ENCODE results near the gene LTBP3.

The LTBP3 gene

GRCh38 chr11:65593518-65594414 lies 35.6 kb upstream of the LTBP3 start:
- Histone ChIP-seq H3K4me3 (ENCODE audit: low read length in 2 of 2) (no peak overlapping the region), H3K9ac (ENCODE audit: low read length in 2 of 2) (peak overlapping the region in 1 of 2 donors; percentile 6), H3K27ac (ENCODE audit: low read length) (no peak overlapping the region), H3K9me3 (ENCODE audit: control insufficient read depth in 2 of 2, low read length in 2 of 2) (no peaks in the 10 kb centered on the region), H3K27me3 (ENCODE audit: control insufficient read depth in 1 of 2, insufficient read depth in 2 of 2, low read length in 2 of 2) (no peaks in the 10 kb centered on the region), H3K36me3 (ENCODE audit: control insufficient read depth in 2 of 2, insufficient read depth in 2 of 2, low read length in 2 of 2) (peaks cover 28 to 33% of the 10 kb centered on the region in 2 donors), H3K4me1 (ENCODE audit: control insufficient read depth, insufficient read depth, low read length) (peaks cover 43% of the 10 kb centered on the region)

GRCh38 chr11:65592858-65593517 lies 34.8 kb upstream of the LTBP3 start:
- H3K27ac ChIP-seq (ENCODE audit: low read length), result no peak overlapping the region

GRCh38 chr11:65591939-65592857 lies 34.0 kb upstream of the LTBP3 start:
- Histone ChIP-seq H3K4me1 (ENCODE audit: control insufficient read depth, insufficient read depth, low read length) (peaks cover 59% of the 10 kb centered on the region), H3K36me3 (ENCODE audit: control insufficient read depth in 2 of 2, insufficient read depth in 2 of 2, low read length in 2 of 2) (peaks cover 18 to 23% of the 10 kb centered on the region in 2 donors), H3K27me3 (ENCODE audit: control insufficient read depth in 1 of 2, insufficient read depth in 2 of 2, low read length in 2 of 2) (no peaks in the 10 kb centered on the region), H3K4me3 (ENCODE audit: low read length in 2 of 2) (no peak overlapping the region), H3K9ac (ENCODE audit: low read length in 2 of 2) (no peak overlapping the region), H3K9me3 (ENCODE audit: control insufficient read depth in 2 of 2, low read length in 2 of 2) (no peaks in the 10 kb centered on the region), H3K27ac (ENCODE audit: low read length) (no peak overlapping the region)

More at GRCh38 chr11:65592858-65593517, 34.8 kb upstream of the LTBP3 start:
- no peaks in the 10 kb centered on the region for H3K27me3 ChIP-seq (ENCODE audit: control insufficient read depth in 1 of 2, insufficient read depth in 2 of 2, low read length in 2 of 2)
- H3K4me1 ChIP-seq (ENCODE audit: control insufficient read depth, insufficient read depth, low read length), result peaks cover 51% of the 10 kb centered on the region
- no peak overlapping the region for H3K9ac ChIP-seq (ENCODE audit: low read length in 2 of 2)
- H3K4me3 ChIP-seq (ENCODE audit: low read length in 2 of 2), result no peak overlapping the region
- peaks cover 20 to 25% of the 10 kb centered on the region in 2 donors for H3K36me3 ChIP-seq (ENCODE audit: control insufficient read depth in 2 of 2, insufficient read depth in 2 of 2, low read length in 2 of 2)
- H3K9me3 ChIP-seq (ENCODE audit: control insufficient read depth in 2 of 2, low read length in 2 of 2), result no peaks in the 10 kb centered on the region

- H3K36me3 ChIP-seq (ENCODE audit: control insufficient read depth in 2 of 2, insufficient read depth in 2 of 2, low read length in 2 of 2), result peaks cover 22 to 33% of the 10 kb centered on the region in 2 donors
- peak overlapping the region; percentile 37 for H3K27ac ChIP-seq (ENCODE audit: low read length)
- peaks cover 72% of the 10 kb centered on the region for H3K4me1 ChIP-seq (ENCODE audit: control insufficient read depth, insufficient read depth, low read length)
- H3K9ac ChIP-seq (ENCODE audit: low read length in 2 of 2), result no peak overlapping the region
- no peaks in the 10 kb centered on the region for H3K27me3 ChIP-seq (ENCODE audit: control insufficient read depth in 1 of 2, insufficient read depth in 2 of 2, low read length in 2 of 2)
- H3K4me3 ChIP-seq (ENCODE audit: low read length in 2 of 2), result no peak overlapping the region
- H3K9me3 ChIP-seq (ENCODE audit: control insufficient read depth in 2 of 2, low read length in 2 of 2), result no peaks in the 10 kb centered on the region
Observed at GRCh38 chr11:65590240-65590738, 32.1 kb upstream of the LTBP3 start.

- Histone ChIP-seq H3K4me1 (ENCODE audit: control insufficient read depth, insufficient read depth, low read length) (peaks cover 73% of the 10 kb centered on the region), H3K4me3 (ENCODE audit: low read length in 2 of 2) (no peak overlapping the region), H3K27me3 (ENCODE audit: control insufficient read depth in 1 of 2, insufficient read depth in 2 of 2, low read length in 2 of 2) (no peaks in the 10 kb centered on the region), H3K27ac (ENCODE audit: low read length) (peak overlapping the region; percentile 37), H3K9ac (ENCODE audit: low read length in 2 of 2) (no peak overlapping the region), H3K36me3 (ENCODE audit: control insufficient read depth in 2 of 2, insufficient read depth in 2 of 2, low read length in 2 of 2) (peaks cover 22 to 35% of the 10 kb centered on the region in 2 donors), H3K9me3 (ENCODE audit: control insufficient read depth in 2 of 2, low read length in 2 of 2) (no peaks in the 10 kb centered on the region)
Observed at GRCh38 chr11:65589444-65590239, 31.5 kb upstream of the LTBP3 start.

GRCh38 chr11:65588199-65589054 lies 30.3 kb upstream of the LTBP3 start:
- peak overlapping the region; percentile 76 for H3K27ac ChIP-seq (ENCODE audit: low read length)
- H3K9ac ChIP-seq (ENCODE audit: low read length in 2 of 2), result peak overlapping the region in 1 of 2 donors; percentile 5
- no peaks in the 10 kb centered on the region for H3K27me3 ChIP-seq (ENCODE audit: control insufficient read depth in 1 of 2, insufficient read depth in 2 of 2, low read length in 2 of 2)
- H3K4me1 ChIP-seq (ENCODE audit: control insufficient read depth, insufficient read depth, low read length), result peaks cover 72% of the 10 kb centered on the region
- H3K4me3 ChIP-seq (ENCODE audit: low read length in 2 of 2), result peak overlapping the region in 1 of 2 donors; percentile 15
- no peaks in the 10 kb centered on the region for H3K9me3 ChIP-seq (ENCODE audit: control insufficient read depth in 2 of 2, low read length in 2 of 2)
- H3K36me3 ChIP-seq (ENCODE audit: control insufficient read depth in 2 of 2, insufficient read depth in 2 of 2, low read length in 2 of 2), result peaks cover 29 to 36% of the 10 kb centered on the region in 2 donors

GRCh38 chr11:65586676-65587075 lies 28.5 kb upstream of the LTBP3 start:
- Histone ChIP-seq H3K4me1 (ENCODE audit: control insufficient read depth, insufficient read depth, low read length) (peaks cover 63% of the 10 kb centered on the region), H3K9me3 (ENCODE audit: control insufficient read depth in 2 of 2, low read length in 2 of 2) (no peaks in the 10 kb centered on the region), H3K27ac (ENCODE audit: low read length) (peak overlapping the region; percentile 76), H3K4me3 (ENCODE audit: low read length in 2 of 2) (peak overlapping the region in 1 of 2 donors; percentile 8), H3K36me3 (ENCODE audit: control insufficient read depth in 2 of 2, insufficient read depth in 2 of 2, low read length in 2 of 2) (peaks cover 33 to 43% of the 10 kb centered on the region in 2 donors), H3K9ac (ENCODE audit: low read length in 2 of 2) (no peak overlapping the region), H3K27me3 (ENCODE audit: control insufficient read depth in 1 of 2, insufficient read depth in 2 of 2, low read length in 2 of 2) (no peaks in the 10 kb centered on the region)

- Histone ChIP-seq H3K27ac (ENCODE audit: low read length) (peak overlapping the region; percentile 76), H3K27me3 (ENCODE audit: control insufficient read depth in 1 of 2, insufficient read depth in 2 of 2, low read length in 2 of 2) (no peaks in the 10 kb centered on the region), H3K36me3 (ENCODE audit: control insufficient read depth in 2 of 2, insufficient read depth in 2 of 2, low read length in 2 of 2) (peaks cover 37 to 44% of the 10 kb centered on the region in 2 donors), H3K9me3 (ENCODE audit: control insufficient read depth in 2 of 2, low read length in 2 of 2) (no peaks in the 10 kb centered on the region), H3K9ac (ENCODE audit: low read length in 2 of 2) (no peak overlapping the region), H3K4me1 (ENCODE audit: control insufficient read depth, insufficient read depth, low read length) (peaks cover 63% of the 10 kb centered on the region), H3K4me3 (ENCODE audit: low read length in 2 of 2) (no peak overlapping the region)
Observed at GRCh38 chr11:65586247-65586630, 28.1 kb upstream of the LTBP3 start.

All from stomach smooth muscle (tissue), 2 donors.